WTC11 (cell line): ENCODE data around the gene ARHGEF38. TPM values are rescaled to one million over a fixed set of nuclear protein-coding genes. Genes with fewer than 3 reads are reported as not detected.

ENCODE experiments used
- ATAC-seq: fragments of 200-7000 bp; cut with Tn5 transposase; 2 replicates; pipeline ENCODE4 v1.10.0; 2021; ENCODE audit warnings: mild to moderate bottlenecking, moderate library complexity
- CTCF ChIA-PET: fragments of 300-600 bp; sonication (Branson Sonifier 250); formaldehyde crosslinking; loops from one replicate; lab custom pipeline; 2021; ENCODE audit warnings: antibody characterized with exemption; lab: Charles Lee
- POLR2A ChIA-PET: fragments of 350-600 bp; sonication (Branson Sonifier 250); formaldehyde crosslinking; loops from one replicate; lab custom pipeline; 2021; ENCODE audit warnings: antibody characterized with exemption; lab: Charles Lee
- DNase-seq: peaks from one replicate; pipeline ENCODE4 v3.0.0; 2021; ENCODE audit warnings: low spot score
- H3K27ac Mint-ChIP-seq: 2 replicates; pipeline ENCODE4 v1.8.0; 2021; ENCODE audit warnings: mixed read lengths
- H3K27me3 Mint-ChIP-seq: 2 replicates; pipeline ENCODE4 v1.8.0; 2021; ENCODE audit warnings: low read depth, mild to moderate bottlenecking, moderate library complexity, mixed read lengths
- H3K36me3 Mint-ChIP-seq: 2 replicates; pipeline ENCODE4 v1.8.0; 2021; ENCODE audit warnings: mixed read lengths
- H3K4me1 Mint-ChIP-seq: 2 replicates; pipeline ENCODE4 v1.8.0; 2022; ENCODE audit warnings: mixed read lengths
- H3K4me3 Mint-ChIP-seq: 2 replicates; pipeline ENCODE4 v1.8.0; 2021; ENCODE audit warnings: mild to moderate bottlenecking, moderate library complexity, mixed read lengths
- H3K9me3 Mint-ChIP-seq: 2 replicates; pipeline ENCODE4 v1.8.0; 2021; ENCODE audit warnings: mixed read lengths
- CREB1 ChIP-seq: sonication (generic); formaldehyde crosslinking; IDR thresholded peaks from 2 replicates; pipeline ENCODE4 v1.8.0; 2023; ENCODE audit warnings: mild to moderate bottlenecking, missing genetic modification reagents
- FOXP1 ChIP-seq: sonication (generic); formaldehyde crosslinking; IDR thresholded peaks from 2 replicates; pipeline ENCODE4 v1.8.0; 2022; ENCODE audit warnings: missing genetic modification reagents, mild to moderate bottlenecking, moderate library complexity, borderline replicate concordance
- GABPB1 ChIP-seq: sonication (generic); formaldehyde crosslinking; IDR thresholded peaks from 2 replicates; pipeline ENCODE4 v1.8.1; 2023; ENCODE audit warnings: mild to moderate bottlenecking, missing genetic modification reagents
- OVOL2 ChIP-seq: fragments of 250-450 bp; sonication (Bioruptor Pico); IDR thresholded peaks from 2 replicates; pipeline ENCODE4 v1.9.0; 2021; ENCODE audit warnings: mild to moderate bottlenecking, borderline replicate concordance
- PRRX2 ChIP-seq: fragments of 250-450 bp; sonication (Bioruptor Pico); IDR thresholded peaks from 2 replicates; pipeline ENCODE4 v1.8.0; 2021; ENCODE audit warnings: mild to moderate bottlenecking
- SP1 ChIP-seq: sonication (generic); formaldehyde crosslinking; conservative IDR thresholded peaks from 2 replicates; pipeline ENCODE4 v1.8.1; 2022; ENCODE audit warnings: missing genetic modification reagents
- TEAD4 ChIP-seq: sonication (generic); formaldehyde crosslinking; IDR thresholded peaks from 2 replicates; pipeline ENCODE4 v1.8.0; 2022; ENCODE audit warnings: mild to moderate bottlenecking, missing genetic modification reagents
- ZNF317 ChIP-seq: sonication (generic); formaldehyde crosslinking; IDR thresholded peaks from 2 replicates; pipeline ENCODE4 v1.8.1; 2023; ENCODE audit warnings: low read depth, mild to moderate bottlenecking, moderate library complexity, missing genetic modification reagents, borderline replicate concordance
- ZNF416 ChIP-seq: fragments of 250-450 bp; sonication (Bioruptor Pico); IDR thresholded peaks from 2 replicates; pipeline ENCODE4 v1.9.0; 2021; ENCODE audit warnings: mild to moderate bottlenecking, inconsistent platforms
- total RNA-seq: library from RNA; stranded (reverse); gene quantifications from 3 replicates; pipeline ENCODE4 v1.2.3, GENCODE V29; 2021
- TF ChIP-seq, protein P1 (sequence below): sonication (generic); formaldehyde crosslinking; IDR thresholded peaks from 2 replicates; pipeline ENCODE4 v1.8.0; 2022; ENCODE audit warnings: mild to moderate bottlenecking, missing genetic modification reagents
- TF ChIP-seq, protein P2 (sequence below): sonication (generic); formaldehyde crosslinking; IDR thresholded peaks from 2 replicates; pipeline ENCODE4 v1.8.1; 2023; ENCODE audit warnings: mild to moderate bottlenecking, missing genetic modification reagents
- TF ChIP-seq, protein P3 (sequence below): sonication (generic); formaldehyde crosslinking; IDR thresholded peaks from 2 replicates; pipeline ENCODE4 v1.8.1; 2023; ENCODE audit warnings: mild to moderate bottlenecking, missing genetic modification reagents, moderate library complexity
- TF ChIP-seq, protein P4 (sequence below): fragments of 250-450 bp; sonication (Bioruptor Pico); IDR thresholded peaks from 2 replicates; pipeline ENCODE4 v1.9.0; 2021; ENCODE audit warnings: mild to moderate bottlenecking
- TF ChIP-seq, protein P5 (sequence below): sonication (generic); formaldehyde crosslinking; IDR thresholded peaks from 2 replicates; pipeline ENCODE4 v1.8.1; 2022; ENCODE audit warnings: low read depth, missing genetic modification reagents, borderline replicate concordance
- TF ChIP-seq, protein P6 (sequence below): fragments of 250-450 bp; sonication (Bioruptor Pico); conservative IDR thresholded peaks from 2 replicates; pipeline ENCODE4 v1.9.0; 2021; ENCODE audit warnings: mild to moderate bottlenecking
- TF ChIP-seq, protein P7 (sequence below): sonication (generic); formaldehyde crosslinking; IDR thresholded peaks from 2 replicates; pipeline ENCODE4 v1.8.1; 2023; ENCODE audit warnings: mild to moderate bottlenecking, missing genetic modification reagents, moderate library complexity
- TF ChIP-seq, protein P8 (sequence below): fragments of 200-600 bp; IDR thresholded peaks from 2 replicates; pipeline ENCODE4 v1.8.0; 2022; ENCODE audit warnings: antibody characterized with exemption
- TF ChIP-seq, protein P9 (sequence below): sonication (generic); formaldehyde crosslinking; IDR thresholded peaks from 2 replicates; pipeline ENCODE4 v1.8.0; 2022; ENCODE audit warnings: missing genetic modification reagents
- TF ChIP-seq, protein P10 (sequence below): sonication (generic); formaldehyde crosslinking; IDR thresholded peaks from 2 replicates; pipeline ENCODE4 v1.8.1; 2023; ENCODE audit warnings: mild to moderate bottlenecking, missing genetic modification reagents

The ARHGEF38 gene
- total RNA-seq, 1 experiment from 2014 or later = not detected

DNA sequence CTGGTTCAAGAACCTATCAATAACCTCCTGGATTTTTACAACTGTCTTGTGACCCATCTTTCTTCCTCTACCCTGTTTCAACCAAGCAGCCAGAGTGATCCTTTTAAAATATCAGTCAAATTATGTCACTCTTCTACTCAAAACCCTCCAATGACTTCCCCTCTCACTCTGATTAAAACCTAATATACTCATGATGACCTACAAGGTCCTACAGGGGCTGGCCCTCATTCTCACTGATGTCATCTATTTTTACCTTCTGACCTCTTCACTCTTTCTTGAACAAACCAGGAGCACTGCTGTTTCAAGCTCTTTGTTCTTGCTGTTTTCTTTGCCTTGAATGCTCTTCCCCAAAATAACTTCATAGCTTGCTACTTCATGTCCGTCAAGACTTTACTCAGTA lies 48.5 kb downstream of the ARHGEF38 start:
- no peak for DNase-seq
- POLR2A ChIA-PET = no interaction called here
- TF ChIP-seq, protein P1, sequence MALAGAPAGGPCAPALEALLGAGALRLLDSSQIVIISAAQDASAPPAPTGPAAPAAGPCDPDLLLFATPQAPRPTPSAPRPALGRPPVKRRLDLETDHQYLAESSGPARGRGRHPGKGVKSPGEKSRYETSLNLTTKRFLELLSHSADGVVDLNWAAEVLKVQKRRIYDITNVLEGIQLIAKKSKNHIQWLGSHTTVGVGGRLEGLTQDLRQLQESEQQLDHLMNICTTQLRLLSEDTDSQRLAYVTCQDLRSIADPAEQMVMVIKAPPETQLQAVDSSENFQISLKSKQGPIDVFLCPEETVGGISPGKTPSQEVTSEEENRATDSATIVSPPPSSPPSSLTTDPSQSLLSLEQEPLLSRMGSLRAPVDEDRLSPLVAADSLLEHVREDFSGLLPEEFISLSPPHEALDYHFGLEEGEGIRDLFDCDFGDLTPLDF (CRISPR knock-in tag) = no peak
- TF ChIP-seq, protein P2, sequence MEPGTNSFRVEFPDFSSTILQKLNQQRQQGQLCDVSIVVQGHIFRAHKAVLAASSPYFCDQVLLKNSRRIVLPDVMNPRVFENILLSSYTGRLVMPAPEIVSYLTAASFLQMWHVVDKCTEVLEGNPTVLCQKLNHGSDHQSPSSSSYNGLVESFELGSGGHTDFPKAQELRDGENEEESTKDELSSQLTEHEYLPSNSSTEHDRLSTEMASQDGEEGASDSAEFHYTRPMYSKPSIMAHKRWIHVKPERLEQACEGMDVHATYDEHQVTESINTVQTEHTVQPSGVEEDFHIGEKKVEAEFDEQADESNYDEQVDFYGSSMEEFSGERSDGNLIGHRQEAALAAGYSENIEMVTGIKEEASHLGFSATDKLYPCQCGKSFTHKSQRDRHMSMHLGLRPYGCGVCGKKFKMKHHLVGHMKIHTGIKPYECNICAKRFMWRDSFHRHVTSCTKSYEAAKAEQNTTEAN (CRISPR knock-in tag) = no peak
- TF ChIP-seq FOXP1 (CRISPR knock-in tag) (no peak), CREB1 (CRISPR knock-in tag) (no peak), ZNF317 (CRISPR knock-in tag) (no peak), TEAD4 (CRISPR knock-in tag) (no peak), PRRX2 (CRISPR knock-in tag) (no peak), OVOL2 (CRISPR knock-in tag) (no peak), ZNF416 (CRISPR knock-in tag) (no peak)
- TF ChIP-seq, protein P3, sequence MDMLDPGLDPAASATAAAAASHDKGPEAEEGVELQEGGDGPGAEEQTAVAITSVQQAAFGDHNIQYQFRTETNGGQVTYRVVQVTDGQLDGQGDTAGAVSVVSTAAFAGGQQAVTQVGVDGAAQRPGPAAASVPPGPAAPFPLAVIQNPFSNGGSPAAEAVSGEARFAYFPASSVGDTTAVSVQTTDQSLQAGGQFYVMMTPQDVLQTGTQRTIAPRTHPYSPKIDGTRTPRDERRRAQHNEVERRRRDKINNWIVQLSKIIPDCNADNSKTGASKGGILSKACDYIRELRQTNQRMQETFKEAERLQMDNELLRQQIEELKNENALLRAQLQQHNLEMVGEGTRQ (CRISPR knock-in tag) = no peak
- TF ChIP-seq, protein P4, sequence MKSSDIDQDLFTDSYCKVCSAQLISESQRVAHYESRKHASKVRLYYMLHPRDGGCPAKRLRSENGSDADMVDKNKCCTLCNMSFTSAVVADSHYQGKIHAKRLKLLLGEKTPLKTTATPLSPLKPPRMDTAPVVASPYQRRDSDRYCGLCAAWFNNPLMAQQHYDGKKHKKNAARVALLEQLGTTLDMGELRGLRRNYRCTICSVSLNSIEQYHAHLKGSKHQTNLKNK (CRISPR knock-in tag) = no peak
- TF ChIP-seq, protein P5, sequence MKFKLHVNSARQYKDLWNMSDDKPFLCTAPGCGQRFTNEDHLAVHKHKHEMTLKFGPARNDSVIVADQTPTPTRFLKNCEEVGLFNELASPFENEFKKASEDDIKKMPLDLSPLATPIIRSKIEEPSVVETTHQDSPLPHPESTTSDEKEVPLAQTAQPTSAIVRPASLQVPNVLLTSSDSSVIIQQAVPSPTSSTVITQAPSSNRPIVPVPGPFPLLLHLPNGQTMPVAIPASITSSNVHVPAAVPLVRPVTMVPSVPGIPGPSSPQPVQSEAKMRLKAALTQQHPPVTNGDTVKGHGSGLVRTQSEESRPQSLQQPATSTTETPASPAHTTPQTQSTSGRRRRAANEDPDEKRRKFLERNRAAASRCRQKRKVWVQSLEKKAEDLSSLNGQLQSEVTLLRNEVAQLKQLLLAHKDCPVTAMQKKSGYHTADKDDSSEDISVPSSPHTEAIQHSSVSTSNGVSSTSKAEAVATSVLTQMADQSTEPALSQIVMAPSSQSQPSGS (CRISPR knock-in tag) = no peak
- TF ChIP-seq, protein P6, sequence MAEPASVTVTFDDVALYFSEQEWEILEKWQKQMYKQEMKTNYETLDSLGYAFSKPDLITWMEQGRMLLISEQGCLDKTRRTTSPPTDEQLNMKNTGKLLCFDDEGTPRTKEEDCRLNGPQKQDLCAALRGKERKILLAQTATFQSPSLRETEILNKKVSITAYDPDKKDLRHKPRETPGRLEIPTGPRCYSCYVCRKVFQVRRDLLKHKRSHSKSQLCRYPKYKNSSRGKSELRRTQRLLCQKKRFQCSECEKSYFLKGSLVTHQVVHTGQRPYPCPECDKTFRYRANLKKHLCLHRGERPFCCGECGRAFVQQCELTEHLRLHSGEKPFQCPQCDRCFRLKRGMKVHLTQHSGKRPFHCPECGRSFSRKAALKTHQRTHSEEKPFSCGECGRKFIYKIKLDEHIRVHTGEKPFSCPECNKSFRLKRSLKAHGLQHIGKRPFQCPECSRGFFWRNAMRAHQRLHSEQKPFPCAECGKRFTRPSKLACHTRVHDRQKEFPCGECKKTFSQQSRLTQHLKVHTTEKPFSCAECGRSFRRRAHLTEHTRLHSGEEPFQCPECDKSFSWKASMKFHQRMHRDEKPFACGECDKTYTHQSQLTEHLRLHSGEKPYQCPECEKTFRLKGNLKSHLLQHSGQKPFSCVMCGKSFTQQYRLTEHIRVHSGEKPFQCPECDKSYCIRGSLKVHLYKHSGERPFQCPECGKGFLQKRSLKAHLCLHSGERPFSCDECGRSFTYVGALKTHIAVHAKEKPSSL (CRISPR knock-in tag) = no peak
- TF ChIP-seq, protein P7, sequence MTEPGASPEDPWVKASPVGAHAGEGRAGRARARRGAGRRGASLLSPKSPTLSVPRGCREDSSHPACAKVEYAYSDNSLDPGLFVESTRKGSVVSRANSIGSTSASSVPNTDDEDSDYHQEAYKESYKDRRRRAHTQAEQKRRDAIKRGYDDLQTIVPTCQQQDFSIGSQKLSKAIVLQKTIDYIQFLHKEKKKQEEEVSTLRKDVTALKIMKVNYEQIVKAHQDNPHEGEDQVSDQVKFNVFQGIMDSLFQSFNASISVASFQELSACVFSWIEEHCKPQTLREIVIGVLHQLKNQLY = no peak
- TF ChIP-seq, all 79 proteins: peak for 0
- Mint-ChIP-seq H3K4me3 (no peak overlapping the region), H3K27me3 (peaks cover 7% of the 10 kb centered on the region), H3K9me3 (no peaks in the 10 kb centered on the region), H3K27ac (no peak overlapping the region), H3K4me1 (no peaks in the 10 kb centered on the region), H3K36me3 (no peaks in the 10 kb centered on the region)
- no peak for ATAC-seq
- CTCF ChIA-PET = no interaction called here

DNA sequence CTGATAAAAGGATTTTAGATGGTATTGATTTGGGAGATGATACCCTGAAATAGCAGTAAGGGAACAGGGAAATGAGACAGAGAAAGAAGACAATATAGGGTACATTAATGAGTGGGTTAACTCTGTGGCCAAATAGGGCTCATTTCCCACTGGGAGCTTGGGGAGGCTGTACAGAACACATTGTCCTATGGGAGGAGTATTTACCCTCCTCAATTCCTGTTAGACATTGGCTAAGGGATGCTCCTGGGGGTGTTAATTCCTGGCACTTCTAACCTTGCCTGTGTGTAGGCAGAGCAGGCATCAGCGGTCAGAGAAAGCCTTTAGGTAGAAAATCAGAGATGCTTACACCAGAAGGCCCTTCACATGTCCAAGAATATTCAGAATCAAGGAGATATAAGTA lies 49.0 kb downstream of the ARHGEF38 start:
- no peak for ATAC-seq
- ChIA-PET POLR2A (no interaction called here), CTCF (no interaction called here)
- H3K27me3 Mint-ChIP-seq = peaks cover 7% of the 10 kb centered on the region
- no peaks in the 10 kb centered on the region for H3K4me1 Mint-ChIP-seq
- no peaks in the 10 kb centered on the region for H3K36me3 Mint-ChIP-seq
- DNase-seq = no peak
- no peak overlapping the region for H3K27ac Mint-ChIP-seq
- no peak overlapping the region for H3K4me3 Mint-ChIP-seq
- H3K9me3 Mint-ChIP-seq = no peaks in the 10 kb centered on the region
- TF ChIP-seq OVOL2 (CRISPR knock-in tag) (no peak), SP1 (CRISPR knock-in tag) (no peak), GABPB1 (CRISPR knock-in tag) (no peak)
- TF ChIP-seq, protein P8, sequence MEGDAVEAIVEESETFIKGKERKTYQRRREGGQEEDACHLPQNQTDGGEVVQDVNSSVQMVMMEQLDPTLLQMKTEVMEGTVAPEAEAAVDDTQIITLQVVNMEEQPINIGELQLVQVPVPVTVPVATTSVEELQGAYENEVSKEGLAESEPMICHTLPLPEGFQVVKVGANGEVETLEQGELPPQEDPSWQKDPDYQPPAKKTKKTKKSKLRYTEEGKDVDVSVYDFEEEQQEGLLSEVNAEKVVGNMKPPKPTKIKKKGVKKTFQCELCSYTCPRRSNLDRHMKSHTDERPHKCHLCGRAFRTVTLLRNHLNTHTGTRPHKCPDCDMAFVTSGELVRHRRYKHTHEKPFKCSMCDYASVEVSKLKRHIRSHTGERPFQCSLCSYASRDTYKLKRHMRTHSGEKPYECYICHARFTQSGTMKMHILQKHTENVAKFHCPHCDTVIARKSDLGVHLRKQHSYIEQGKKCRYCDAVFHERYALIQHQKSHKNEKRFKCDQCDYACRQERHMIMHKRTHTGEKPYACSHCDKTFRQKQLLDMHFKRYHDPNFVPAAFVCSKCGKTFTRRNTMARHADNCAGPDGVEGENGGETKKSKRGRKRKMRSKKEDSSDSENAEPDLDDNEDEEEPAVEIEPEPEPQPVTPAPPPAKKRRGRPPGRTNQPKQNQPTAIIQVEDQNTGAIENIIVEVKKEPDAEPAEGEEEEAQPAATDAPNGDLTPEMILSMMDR = no peak
- TF ChIP-seq, protein P9, sequence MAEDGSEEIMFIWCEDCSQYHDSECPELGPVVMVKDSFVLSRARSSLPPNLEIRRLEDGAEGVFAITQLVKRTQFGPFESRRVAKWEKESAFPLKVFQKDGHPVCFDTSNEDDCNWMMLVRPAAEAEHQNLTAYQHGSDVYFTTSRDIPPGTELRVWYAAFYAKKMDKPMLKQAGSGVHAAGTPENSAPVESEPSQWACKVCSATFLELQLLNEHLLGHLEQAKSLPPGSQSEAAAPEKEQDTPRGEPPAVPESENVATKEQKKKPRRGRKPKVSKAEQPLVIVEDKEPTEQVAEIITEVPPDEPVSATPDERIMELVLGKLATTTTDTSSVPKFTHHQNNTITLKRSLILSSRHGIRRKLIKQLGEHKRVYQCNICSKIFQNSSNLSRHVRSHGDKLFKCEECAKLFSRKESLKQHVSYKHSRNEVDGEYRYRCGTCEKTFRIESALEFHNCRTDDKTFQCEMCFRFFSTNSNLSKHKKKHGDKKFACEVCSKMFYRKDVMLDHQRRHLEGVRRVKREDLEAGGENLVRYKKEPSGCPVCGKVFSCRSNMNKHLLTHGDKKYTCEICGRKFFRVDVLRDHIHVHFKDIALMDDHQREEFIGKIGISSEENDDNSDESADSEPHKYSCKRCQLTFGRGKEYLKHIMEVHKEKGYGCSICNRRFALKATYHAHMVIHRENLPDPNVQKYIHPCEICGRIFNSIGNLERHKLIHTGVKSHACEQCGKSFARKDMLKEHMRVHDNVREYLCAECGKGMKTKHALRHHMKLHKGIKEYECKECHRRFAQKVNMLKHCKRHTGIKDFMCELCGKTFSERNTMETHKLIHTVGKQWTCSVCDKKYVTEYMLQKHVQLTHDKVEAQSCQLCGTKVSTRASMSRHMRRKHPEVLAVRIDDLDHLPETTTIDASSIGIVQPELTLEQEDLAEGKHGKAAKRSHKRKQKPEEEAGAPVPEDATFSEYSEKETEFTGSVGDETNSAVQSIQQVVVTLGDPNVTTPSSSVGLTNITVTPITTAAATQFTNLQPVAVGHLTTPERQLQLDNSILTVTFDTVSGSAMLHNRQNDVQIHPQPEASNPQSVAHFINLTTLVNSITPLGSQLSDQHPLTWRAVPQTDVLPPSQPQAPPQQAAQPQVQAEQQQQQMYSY = no peak
- TF ChIP-seq, protein P10, sequence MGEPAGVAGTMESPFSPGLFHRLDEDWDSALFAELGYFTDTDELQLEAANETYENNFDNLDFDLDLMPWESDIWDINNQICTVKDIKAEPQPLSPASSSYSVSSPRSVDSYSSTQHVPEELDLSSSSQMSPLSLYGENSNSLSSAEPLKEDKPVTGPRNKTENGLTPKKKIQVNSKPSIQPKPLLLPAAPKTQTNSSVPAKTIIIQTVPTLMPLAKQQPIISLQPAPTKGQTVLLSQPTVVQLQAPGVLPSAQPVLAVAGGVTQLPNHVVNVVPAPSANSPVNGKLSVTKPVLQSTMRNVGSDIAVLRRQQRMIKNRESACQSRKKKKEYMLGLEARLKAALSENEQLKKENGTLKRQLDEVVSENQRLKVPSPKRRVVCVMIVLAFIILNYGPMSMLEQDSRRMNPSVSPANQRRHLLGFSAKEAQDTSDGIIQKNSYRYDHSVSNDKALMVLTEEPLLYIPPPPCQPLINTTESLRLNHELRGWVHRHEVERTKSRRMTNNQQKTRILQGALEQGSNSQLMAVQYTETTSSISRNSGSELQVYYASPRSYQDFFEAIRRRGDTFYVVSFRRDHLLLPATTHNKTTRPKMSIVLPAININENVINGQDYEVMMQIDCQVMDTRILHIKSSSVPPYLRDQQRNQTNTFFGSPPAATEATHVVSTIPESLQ (CRISPR knock-in tag) = no peak
